ENCODE data around the gene PDE4C.
A peak's percentile ranks its signal among the peaks of the same experiment; 100 is the strongest.

The PDE4C gene

DNA sequence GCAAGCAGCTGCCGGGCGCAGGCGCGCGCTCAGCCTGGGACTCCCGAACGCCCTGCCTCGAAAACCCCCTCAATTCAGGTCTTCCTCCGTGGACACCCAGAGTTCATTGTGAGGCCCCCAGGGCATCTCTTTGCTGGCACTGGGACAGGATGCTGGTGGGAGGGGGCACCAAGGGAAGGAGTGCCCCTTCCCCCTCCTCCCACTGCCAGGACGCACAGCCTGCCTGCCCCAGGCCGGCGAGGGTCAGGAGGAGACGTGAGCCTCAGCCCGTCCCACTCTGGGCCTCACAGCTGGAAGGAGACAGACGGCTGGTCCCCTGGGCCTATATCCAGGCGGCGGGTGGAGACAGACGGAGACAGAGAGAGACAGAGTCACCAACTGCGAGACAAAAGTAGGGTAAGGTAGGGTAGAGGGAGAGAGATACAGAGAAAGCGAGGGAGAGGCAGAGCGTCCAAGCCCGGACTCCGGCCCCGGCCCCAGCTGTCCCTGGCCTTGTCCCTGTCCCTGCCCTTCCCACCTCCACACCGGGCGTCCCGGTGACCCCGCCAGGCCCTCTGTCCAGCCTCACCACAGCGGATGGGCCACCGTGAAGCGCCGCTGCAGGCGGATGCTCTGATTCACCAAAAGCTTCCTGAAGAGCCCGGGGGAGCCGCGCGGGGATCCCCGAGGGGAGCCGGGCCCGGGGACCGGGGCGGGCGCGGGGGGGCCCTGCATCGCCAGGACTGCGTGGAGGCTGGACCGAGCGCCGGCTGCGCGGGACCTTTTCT lies at the start of gene PDE4C:
Gene PDE4C, minus strand, starts transcription at position 737 of the 767 bp plus-strand sequence. Its CDS starts 23 bp downstream, at position 714.
- no peak for DNase-seq

DNA sequence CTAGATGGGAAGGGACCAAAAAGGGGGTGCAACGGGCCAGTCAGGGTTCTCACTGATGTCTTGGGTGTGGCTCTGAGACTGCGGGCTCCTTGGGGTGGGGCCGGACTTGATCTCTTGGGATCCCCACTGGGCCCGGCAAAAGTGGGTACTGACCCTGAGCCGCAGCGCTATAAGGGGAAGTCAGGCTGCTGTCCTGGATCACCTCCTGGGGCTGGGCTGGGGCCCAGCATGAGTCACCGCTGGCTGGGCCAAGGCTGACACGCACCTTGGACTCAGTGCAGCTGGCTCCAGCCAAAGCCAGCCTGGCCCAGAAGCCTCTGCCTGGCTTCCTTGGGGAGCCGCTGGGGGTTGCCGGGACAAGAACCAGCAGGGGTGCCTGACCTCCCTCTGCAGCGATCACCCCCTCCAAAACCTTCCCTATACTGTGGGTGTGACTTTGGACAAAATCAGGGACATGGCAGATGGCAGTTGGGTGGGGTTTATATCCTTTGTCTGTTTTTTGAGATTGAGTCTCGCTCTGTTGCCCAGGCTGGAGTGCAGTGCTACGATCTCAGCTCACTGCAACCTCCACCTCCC lies 48.6 kb upstream of the PDE4C start:
- DNase-seq = peak; percentile 59 to 71

DNA sequence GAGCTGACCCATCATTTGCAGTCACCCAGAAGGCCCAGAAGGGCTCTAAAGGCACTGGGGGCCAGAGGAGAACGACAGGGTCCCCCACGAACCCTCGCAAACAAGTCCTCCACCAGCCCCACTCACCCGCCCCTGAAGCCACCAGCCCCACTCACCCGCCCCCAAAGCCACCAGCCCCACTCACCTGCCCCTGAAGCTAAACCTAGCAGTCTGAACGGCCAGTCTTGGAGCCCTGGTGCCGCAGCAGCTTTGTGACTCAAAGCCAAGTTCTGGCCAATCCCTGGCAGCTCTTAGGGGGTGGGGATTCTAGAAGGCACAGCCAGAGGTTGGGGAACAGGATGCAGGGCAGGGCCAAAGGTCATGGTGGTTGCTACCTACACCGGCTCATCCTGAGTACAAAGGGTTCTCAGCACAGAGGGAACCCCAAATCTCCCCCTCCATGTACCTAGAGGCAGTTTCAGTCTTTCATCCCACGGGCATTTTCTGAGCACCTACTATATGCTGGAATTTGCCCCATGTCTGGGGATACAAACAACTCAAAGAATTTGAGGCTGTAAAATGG lies 48.1 kb upstream of the PDE4C start, which contains the start of gene IQCN:
Gene IQCN, minus strand, starts transcription at position 234 of the 562 bp plus-strand sequence. CDS start 4,974 bp downstream, outside the sequence.
- DNase-seq = peak; percentile 67 to 68

DNA sequence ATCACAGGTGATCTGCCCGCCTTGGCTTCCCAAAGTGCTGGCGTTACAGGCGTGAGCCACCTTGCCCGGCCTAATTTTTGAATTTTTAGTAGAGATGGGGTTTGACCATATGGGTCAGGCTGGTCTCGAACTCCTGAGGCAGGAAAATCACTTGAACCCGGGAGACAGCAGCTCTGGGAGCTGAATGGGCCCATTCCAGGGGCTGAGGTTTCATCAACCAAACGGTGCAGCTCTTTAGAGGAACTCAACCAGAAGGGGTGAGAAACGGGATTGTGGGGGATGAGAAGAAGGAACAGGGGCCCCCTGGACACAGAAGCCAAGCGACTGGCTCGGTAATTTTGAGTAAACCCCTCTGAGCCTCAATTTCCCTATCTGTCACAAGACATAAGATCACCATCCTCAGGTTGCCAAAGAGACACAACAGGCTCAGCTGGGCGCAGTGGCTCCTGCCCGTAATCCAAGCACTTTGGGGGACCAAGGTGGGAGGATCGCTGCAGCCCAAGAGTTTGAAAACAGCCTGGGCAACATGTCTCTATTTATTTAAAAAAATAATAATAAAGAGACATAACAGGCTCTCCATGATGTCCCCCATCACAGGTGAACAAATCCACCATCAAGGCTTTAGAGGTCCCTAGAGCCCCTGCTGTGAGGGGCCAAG lies 47.5 kb upstream of the PDE4C start:
- DNase-seq = peak; percentile 28 to 44

DNA sequence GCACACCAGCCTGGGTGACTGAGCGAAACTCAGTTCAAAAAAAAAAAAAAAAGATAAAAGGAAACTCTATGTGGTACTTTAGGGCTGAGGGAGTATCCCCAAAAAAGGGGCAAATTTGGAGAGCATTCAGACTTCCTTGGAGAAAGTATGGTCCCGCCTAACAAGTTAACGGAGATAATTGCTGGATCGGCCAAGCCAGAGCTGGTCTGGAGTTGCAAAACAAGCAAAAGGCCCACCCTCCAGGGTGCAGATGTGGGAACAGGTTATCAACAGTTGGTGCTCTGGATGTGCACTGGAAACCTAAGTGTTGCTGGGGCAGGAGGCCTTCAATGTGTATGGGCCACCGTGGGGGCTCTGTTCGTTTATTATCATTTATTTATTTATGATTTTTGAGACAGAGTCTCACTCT lies 45.2 kb upstream of the PDE4C start:
- DNase-seq = peak; percentile 44 to 56

DNA sequence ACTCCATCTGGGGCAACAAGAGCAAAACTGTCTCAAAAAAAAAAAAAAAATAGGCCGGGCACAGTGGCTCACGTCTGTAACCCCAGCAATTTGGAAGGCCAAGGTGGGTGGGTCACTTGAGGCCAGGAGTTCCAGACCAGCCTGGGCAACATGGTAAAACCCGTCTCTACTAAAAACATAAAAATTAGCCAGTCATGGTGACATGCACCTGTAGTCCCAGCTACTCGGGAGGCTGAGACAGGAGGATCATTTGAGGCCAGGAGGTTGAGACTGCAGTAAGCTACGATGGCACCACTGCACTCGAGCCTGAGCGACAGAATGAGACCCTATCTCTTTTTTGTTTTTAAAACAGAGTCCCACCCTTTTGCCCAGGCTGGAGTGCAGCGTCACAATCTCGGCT lies 44.1 kb upstream of the PDE4C start:
- peak in 1 of 2 donors; percentile 19 for DNase-seq

DNA sequence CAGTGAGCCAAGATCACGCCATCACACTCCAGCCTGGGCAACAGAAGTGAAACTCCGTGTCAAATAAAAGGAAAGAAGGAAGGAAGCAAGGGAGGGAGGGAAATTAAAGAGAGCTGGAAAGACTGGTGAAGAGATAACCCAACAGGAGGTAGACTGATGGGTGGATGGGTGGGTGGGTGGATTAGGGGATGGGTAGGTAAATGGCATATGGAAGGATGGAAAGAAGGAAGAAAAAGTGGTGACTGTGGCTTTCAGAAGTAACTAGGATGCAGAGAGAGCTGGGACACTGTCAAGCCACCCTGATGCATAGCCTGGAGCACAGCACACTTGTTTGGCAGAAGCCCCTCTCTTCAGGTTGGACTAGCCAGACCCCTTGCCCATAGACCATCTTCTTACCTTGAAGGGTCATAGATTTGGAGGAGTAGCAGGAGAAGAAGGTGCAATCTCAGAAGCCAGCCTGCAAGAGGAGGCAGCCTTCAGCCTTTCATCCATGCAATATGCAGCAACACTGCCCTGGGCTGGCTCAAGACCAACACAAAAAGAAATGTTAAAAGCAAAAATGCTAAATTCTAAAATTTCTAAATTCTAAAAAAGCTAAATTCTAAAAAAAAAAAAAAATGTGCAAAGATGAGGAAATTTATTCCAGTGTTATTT lies 43.0 kb upstream of the PDE4C start:
- peak in 1 of 2 donors; percentile 4 for DNase-seq

DNA sequence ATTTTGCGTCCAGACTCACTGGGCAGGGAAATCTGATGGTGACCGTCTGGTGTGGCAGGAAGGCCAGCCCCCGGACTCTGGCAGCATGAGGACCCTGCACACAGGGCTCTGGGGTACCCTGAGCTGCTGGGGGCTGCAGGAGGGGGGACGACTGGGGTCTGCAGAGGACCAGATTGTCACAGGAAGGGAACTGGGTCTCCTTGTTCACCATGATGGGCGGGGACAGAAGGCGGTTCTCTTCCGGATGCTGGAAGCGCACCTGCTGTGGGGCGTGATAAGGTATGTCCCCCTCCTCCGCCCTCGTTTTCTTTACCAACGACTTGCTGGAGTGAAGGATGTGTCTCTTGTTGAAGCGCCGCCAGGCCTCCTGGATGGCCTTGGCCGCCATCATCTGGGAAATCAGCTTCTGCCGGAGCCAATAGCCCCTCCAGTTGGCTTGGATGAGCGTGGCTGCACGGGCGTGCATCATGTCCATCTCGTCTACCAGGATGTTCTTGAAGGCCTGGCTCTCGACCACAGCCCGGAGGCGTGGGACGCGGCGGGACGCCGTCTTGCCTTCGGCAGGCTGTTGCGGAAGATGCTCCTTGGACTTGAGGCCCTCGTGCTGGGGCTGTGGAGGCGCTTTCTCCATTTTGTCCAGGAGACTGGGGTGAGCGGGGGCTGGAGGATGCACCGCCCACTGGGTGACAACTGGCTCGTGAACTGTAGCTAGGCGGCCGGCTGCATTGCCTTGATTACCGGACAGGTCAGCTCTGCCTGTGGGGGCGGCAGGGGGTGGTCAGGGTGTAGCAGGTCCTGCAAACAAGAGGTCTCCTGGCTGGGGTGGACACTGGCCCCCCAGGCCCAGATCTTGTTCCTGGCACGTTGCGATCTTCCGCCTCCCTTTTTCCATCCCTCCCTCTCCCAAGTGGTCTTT lies 40.8 kb upstream of the PDE4C start:
- DNase-seq = no peak

DNA sequence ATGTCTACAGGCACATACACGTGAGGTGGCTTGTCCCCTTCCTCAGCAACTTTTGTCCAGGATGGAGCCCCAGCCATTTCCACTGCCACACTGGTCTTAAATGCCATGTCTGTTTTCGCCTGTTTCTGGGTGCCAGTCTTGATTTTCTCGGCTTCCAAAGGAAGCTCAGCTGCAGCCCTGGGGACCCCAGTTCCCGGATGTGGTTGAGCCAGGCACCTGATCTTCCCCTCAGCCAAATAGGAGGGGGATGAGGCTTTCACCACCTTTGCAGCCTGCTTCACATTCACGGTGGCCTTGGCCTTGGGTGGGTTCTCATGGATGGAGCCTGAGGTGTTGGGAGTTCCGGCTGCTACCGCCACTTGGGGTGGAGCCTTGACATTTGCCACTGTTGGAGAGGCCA lies 39.3 kb upstream of the PDE4C start:
- no peak for DNase-seq

DNA sequence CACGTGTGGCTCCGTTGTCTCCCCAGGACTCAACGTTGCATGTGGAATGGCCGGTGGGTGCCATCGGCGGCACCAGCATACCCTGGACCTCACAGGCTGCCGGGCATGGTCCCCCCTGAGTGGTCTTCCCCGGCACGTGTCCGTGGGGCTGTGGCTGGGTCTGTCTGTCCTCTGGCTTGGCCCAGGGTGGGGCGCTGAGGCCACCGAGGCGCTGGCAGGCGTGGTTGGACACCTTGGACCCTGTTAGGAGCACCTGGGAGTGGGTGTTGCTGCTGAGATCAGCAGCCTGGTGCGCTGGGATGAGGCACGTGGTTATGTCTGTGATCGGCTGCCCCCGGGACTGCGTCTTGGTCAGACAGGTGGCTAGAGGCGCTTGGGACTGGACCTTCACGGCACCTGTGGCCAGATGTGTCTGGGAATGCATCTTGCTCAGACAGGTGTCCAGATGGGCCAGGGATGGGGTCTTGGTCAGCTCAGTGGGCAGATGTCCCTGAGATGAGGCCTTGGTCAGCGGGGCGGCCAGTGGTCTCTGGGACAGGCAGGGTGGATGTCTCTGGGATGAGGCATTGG lies 38.8 kb upstream of the PDE4C start:
- DNase-seq = no peak

DNA sequence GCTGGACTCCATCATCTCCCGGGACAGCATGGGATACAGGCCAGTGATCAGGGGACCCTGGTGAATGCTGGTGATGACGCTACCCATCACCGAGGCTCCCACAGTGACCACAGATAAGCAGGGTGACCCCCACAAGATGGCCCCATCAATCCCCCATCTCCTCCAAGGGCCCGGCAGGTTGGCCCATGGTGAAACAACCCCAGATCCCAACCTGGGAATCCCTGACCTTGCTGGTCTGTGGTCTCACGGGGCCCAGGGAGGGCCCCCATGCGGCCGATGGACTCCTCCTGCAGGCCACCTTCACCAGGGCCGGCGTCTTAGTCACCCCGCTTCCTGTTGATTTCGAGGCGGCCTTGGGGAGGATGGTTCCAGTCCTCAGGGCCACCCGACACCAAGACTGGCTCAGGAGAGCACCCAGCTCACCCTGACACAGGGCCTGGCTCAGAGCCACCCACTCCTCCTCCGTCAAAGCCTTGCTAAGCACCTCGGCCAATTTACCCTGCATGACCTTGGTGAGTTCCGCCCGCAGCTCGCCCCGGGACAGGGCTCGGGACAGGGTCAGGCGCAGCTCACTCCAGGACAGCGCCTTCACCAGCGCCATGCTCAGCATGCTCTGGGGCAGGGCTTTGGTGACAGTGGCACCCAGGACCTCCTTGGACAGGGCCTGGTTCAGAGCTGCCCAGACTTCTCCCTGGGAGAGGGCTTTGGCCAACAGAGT lies 38.1 kb upstream of the PDE4C start:
- no peak for DNase-seq

DNA sequence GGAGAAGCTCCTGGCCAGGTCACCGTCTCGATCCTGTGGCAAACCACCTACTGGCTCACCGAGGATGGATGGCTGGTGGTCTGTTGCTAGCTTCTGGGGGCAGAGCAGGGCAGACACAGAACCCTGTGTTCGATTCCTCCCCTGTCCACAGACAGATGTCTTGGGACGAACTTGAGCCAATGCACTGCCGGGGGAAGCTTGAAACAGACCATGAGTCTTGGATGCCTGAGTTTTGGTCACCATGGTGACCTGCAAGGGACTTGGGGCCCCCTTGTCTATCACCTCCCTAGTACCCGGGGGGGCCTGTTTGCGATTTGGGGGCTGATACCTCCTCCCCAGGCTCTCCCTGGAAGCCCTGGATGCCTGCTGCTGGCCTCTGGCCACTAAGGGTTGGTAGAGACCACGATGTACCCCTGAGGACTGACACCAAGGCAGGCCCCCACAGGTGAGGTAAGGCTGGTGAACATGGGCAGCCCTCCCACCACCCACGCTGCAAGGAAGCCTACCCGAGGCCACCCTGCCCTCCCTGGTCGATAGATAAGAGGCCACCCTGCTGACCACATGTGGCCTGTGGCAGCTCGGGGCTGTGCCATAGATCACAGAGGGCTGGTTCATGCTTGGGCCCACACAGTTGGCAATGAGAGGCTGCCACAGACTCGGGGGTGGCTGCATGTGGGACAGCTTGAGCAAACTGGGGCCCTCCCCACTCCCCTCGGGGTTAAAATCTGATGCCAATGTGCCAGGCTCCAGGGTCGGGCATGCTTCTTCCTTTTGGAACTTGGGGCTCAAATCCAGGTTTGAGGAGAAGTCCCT lies 37.3 kb upstream of the PDE4C start:
- no peak for DNase-seq

DNA sequence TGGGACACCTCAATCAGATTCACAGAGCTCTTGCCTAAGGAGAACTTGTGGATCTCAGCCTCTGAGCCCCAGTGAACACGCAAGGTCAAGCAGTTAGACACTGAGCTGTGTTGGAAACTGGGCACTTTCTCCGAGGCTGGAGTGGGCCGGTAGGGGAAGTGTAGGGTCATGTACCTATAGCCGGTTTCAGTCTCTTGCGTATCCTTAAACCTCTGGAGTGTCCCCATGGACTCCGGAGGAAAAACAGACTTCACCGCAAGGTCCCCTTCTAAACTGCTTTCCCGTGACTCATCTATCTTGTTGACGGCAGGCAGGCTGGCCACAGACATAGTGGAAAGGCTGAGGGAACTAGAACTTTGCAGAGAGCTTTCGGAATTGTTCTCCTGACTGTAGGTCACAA lies 36.7 kb upstream of the PDE4C start:
- DNase-seq = no peak

DNA sequence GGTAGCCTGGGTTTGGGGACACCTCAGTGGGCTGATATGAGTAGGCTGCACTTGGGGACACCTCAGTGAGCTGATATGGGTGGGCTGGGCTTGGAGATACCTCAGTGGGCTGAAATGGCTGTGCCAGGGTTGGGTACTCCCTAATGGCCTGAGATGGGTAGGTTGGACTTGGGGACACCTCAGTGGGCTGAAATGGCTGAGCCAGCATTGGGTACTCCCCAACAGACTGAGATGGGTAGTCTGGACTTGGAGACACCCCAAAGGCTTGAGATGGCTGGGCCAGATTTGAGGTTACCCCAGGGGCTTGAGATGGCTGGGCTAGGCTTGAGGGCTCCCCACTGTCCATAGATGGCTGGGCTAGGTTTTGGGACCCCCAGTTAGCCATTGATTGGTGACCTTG lies 35.9 kb upstream of the PDE4C start:
- DNase-seq = no peak

DNA sequence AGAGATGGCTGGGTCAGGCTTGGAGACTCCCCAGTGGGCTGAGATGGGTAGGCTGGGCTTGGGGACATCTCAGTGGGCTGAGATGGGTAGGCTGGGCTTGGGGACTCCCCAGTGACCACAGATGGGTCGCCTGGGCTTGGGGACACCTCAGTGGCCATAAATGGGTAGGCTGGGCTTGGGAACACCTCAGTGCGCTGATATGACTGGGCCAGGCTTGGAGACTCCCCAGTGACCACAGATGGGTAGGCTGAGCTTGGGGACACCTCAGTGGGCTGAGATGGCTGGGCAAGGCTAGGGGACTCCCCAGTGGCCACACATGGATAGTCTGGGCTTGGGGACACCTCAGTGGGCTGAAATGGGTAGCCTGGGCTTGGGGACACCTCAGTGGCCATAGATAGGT lies 35.2 kb upstream of the PDE4C start:
- DNase-seq = no peak

DNA sequence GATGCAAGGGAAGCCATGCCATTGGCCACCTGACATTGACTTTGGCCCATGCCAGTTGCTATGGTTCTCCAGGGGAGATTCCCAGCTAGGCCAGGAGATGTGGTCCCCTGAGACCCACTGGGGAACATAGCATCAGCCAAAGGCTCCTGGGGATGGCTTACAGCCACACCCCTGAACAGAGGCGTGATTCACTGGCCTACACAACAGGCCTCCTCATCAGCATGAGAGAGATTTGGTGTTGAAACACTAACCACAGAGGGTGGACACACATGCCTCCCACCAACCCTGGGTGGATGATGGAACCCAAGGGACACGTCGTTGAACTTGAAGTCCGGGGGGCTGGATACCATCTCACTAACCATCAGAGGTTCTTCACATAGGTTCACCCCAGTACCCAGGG lies 33.7 kb upstream of the PDE4C start:
- DNase-seq = no peak

DNA sequence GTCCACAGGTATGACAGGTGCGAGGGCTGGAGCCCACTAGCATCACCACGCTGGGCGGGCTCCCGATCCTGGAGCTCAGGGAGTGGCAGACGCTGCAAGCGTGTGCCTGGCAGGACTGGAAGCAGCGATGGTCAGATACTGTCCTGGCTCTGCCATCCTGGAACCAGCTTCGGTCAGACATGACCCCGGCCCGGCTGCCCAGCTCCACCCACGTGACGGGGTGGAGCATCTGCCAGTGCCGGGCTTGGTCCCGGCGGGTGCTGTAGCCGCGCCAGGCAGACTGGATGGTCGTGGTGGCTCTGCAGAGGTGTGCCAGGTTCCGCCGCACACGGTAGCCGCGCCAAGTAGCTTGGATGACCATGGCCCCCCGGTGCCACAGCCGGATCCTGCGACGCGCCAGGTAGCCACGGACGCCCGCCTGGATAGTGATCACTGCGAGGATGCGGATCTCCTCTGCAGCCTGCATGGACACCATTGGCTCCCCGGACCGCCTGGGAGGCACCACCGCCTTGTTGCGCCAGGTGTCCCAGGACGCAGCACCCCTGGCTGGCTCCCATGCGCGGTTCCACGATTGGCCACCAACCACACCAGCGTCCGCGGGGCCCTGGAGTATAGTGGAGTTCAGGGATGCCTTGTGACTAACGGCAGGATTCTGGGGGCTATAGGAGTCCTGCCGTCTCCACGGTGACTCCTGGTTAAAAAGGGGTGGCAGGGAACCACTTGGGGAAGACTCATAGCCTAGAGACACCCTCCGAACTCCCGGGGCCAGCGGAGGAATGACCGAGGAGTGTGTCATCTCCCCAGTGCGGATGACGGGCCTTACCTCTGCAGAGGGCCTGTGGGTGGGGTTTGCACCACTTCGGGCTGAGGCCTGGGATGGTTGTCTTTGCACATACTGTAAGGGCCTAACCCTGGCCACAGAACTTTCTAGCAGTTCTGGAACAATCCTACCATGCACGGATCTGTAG lies 31.5 kb upstream of the PDE4C start:
- no peak for DNase-seq

All from CD4-positive, alpha-beta T cell treated with Interleukin-4 for 1 hour (primary cell).